Esophagus squamous epithelium (tissue), 4 donors: ENCODE results near the gene ACSL5.

Experiments used
- POLR2A ChIP-seq, 4 donors: fragments of 450-650 bp; IDR thresholded peaks; one replicate each; pipeline ENCODE4 v1.6.1; 2017; ENCODE audit warnings: antibody characterized with exemption in 4 of 4, mild to moderate bottlenecking in 4 of 4, moderate library complexity in 3 of 4
- TF ChIP-seq, protein P1 (sequence below), 6 experiments: fragments of 450-650 bp in 4 of 6; fragments of 200-600 bp in 2 of 6; sonication (generic) in 2 of 6; IDR thresholded peaks; one replicate each; pipeline ENCODE4 v1.5.1; 2016 to 2019; ENCODE audit warnings: antibody characterized with exemption in 6 of 6, mild to moderate bottlenecking in 4 of 6, moderate library complexity in 4 of 6

DNA sequence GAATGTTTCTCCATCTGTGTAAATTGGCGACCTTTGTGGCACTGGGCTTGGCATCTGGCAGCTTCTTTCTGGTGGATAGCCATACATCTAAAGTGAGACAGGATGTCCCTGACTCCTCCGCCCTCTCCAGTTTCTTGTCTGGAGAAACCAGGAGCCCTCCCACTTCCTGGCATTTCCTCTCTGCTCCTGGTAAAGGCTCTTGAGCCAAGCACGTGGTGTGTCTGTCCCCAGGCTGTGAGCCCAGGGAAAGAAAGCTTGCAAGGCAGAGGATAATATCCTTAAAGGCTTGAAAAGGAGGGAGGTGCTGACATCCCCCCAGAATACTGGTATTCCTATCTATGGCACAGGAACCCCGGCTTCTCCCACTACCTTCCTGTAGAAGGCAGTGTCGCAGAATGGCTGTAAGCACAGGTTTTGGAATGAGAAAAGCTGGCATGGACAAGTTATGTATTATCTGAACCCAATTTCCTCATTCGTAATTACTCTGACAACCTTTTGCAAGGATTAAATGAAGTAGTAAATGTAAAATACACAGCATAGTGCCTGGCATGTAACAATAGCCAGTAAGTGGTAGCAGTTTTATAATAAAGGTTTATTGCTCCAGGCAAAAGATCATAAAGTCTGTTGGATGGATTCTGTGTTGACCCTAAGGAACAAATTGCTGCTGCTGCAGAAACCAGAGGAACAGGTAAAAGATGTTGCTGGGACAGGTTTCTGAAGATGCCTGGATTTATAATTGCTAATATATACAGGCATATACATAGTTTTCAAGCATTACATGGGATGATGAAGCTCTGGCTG is 11.8 kb upstream of the ACSL5 start:
- TF ChIP-seq, protein P1, sequence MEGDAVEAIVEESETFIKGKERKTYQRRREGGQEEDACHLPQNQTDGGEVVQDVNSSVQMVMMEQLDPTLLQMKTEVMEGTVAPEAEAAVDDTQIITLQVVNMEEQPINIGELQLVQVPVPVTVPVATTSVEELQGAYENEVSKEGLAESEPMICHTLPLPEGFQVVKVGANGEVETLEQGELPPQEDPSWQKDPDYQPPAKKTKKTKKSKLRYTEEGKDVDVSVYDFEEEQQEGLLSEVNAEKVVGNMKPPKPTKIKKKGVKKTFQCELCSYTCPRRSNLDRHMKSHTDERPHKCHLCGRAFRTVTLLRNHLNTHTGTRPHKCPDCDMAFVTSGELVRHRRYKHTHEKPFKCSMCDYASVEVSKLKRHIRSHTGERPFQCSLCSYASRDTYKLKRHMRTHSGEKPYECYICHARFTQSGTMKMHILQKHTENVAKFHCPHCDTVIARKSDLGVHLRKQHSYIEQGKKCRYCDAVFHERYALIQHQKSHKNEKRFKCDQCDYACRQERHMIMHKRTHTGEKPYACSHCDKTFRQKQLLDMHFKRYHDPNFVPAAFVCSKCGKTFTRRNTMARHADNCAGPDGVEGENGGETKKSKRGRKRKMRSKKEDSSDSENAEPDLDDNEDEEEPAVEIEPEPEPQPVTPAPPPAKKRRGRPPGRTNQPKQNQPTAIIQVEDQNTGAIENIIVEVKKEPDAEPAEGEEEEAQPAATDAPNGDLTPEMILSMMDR (IDR thresholded peaks at IDR 0.05) = no peak
- no peak for TF ChIP-seq POLR2A (IDR thresholded peaks at IDR 0.05)
